ENCODE data around the gene SERPINH1. TPM values are rescaled to one million over a fixed set of nuclear protein-coding genes. Genes with fewer than 3 reads are reported as not detected.

Gene SERPINH1
- total RNA-seq, 1 donor from 2014 or later: 229 TPM

- H3K4me3 Mint-ChIP-seq: peak overlapping the region; percentile 100
- peak overlapping the region; percentile 68 for H3K27ac Mint-ChIP-seq
- peaks cover 1% of the 10 kb centered on the region for H3K36me3 Mint-ChIP-seq
- no peak for DNase-seq (ENCODE audit: extremely low spot score, unreplicated experiment)
- no peaks in the 10 kb centered on the region for H3K27me3 Mint-ChIP-seq
- H3K4me1 Mint-ChIP-seq (ENCODE audit: unreplicated experiment): peaks cover 44% of the 10 kb centered on the region
- no peak for TF ChIP-seq CTCF (conservative IDR thresholded peaks at IDR 0.05)
- H3K9me3 Mint-ChIP-seq: no peaks in the 10 kb centered on the region
Measured at GRCh38 chr11:75560644-75561043, 1.4 kb upstream of the SERPINH1 start.

GRCh38 chr11:75561426-75562047, 516 bp upstream of the SERPINH1 start:
- no peak for DNase-seq (ENCODE audit: extremely low spot score, unreplicated experiment)
- H3K9me3 Mint-ChIP-seq: no peaks in the 10 kb centered on the region
- peak overlapping the region; percentile 98 for H3K27ac Mint-ChIP-seq
- H3K4me3 Mint-ChIP-seq: peak overlapping the region; percentile 100
- no peaks in the 10 kb centered on the region for H3K27me3 Mint-ChIP-seq
- H3K4me1 Mint-ChIP-seq (ENCODE audit: unreplicated experiment): peaks cover 49% of the 10 kb centered on the region
- no peak for TF ChIP-seq CTCF (conservative IDR thresholded peaks at IDR 0.05)
- H3K36me3 Mint-ChIP-seq: peaks cover 5% of the 10 kb centered on the region

DNA sequence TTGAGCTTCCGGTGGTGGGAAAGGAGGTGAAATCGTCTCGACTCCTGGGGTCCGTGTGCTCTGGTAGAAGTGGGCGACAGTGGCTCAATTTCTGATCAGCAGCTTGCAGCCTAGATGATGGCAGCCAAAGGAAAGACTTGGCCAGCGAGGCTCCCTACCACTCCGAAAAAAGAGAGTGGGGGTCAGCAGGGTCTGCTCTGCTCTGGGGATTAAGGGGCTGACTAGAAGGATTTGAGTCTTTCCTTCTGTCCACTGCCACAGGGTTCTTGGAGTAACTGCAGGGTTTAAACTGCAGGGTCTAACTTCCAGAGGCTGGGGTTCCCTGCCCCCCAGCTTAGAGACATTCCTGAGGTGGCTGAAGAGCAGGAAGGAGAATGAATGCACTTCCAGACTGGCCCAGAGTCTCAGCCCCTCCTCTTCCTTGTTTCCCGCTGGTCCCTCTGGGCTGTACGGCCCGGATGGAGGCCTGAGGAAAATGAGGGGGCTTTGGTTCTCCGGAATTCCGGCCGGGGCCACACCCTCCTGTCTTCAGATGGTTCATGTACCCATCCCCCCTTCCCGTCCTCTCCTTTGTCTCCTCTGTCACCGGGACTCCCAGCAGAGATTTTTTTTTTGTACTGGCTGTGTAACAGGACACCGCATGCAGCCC, 907 bp downstream of the SERPINH1 start:
- Mint-ChIP-seq H3K9me3 (no peaks in the 10 kb centered on the region), H3K36me3 (peaks cover 5% of the 10 kb centered on the region), H3K27ac (peak overlapping the region; percentile 98), H3K27me3 (no peaks in the 10 kb centered on the region), H3K4me1 (ENCODE audit: unreplicated experiment) (peaks cover 37% of the 10 kb centered on the region), H3K4me3 (peak overlapping the region; percentile 100)
- DNase-seq (ENCODE audit: extremely low spot score, unreplicated experiment): no peak
- TF ChIP-seq CTCF (conservative IDR thresholded peaks at IDR 0.05): no peak

GRCh38 chr11:75563501-75563977, 1.5 kb downstream of the SERPINH1 start:
- no peaks in the 10 kb centered on the region for H3K27me3 Mint-ChIP-seq
- H3K27ac Mint-ChIP-seq: peak overlapping the region; percentile 98
- H3K4me3 Mint-ChIP-seq: peak overlapping the region; percentile 100
- H3K9me3 Mint-ChIP-seq: no peaks in the 10 kb centered on the region
- peaks cover 7% of the 10 kb centered on the region for H3K36me3 Mint-ChIP-seq
- H3K4me1 Mint-ChIP-seq (ENCODE audit: unreplicated experiment): peaks cover 34% of the 10 kb centered on the region
- DNase-seq (ENCODE audit: extremely low spot score, unreplicated experiment): no peak
- no peak for TF ChIP-seq CTCF (conservative IDR thresholded peaks at IDR 0.05)

GRCh38 chr11:75563978-75564552, 2.0 kb downstream of the SERPINH1 start:
- Mint-ChIP-seq H3K27ac (peak overlapping the region; percentile 98), H3K4me1 (ENCODE audit: unreplicated experiment) (peaks cover 32% of the 10 kb centered on the region), H3K36me3 (peaks cover 10% of the 10 kb centered on the region), H3K4me3 (peak overlapping the region; percentile 100), H3K27me3 (no peaks in the 10 kb centered on the region), H3K9me3 (no peaks in the 10 kb centered on the region)
- TF ChIP-seq CTCF (conservative IDR thresholded peaks at IDR 0.05): peak; percentile 74
- peak; percentile 79 for DNase-seq (ENCODE audit: extremely low spot score, unreplicated experiment)
